SK-N-SH (cell line): ENCODE data around the gene CDK13. TPM values are rescaled to one million over a fixed set of nuclear protein-coding genes. Genes with fewer than 3 reads are reported as not detected.
"Not testable (repeated sequence)": the region's sequence is repeated elsewhere in the genome, so short reads cannot be mapped to it uniquely, and the experiment has no call there.

Source experiments
- CTCF ChIA-PET: fragments of 300-600, 350-600 bp; formaldehyde crosslinking; extraction: SDS; loops from one replicate; lab custom pipeline; 2021; lab: Yijun Ruan, JAX
- POLR2A ChIA-PET: fragments of 350-600 bp; sonication (Branson Sonifier 250); formaldehyde crosslinking; extraction: SDS; loops from one replicate; lab custom pipeline; 2020; ENCODE audit warnings: antibody characterized with exemption, inconsistent platforms; lab: Yijun Ruan, JAX
- DNase-seq: peaks from one replicate; pipeline ENCODE4 v3.0.0; 2012
- H2AFZ ChIP-seq: fragments of 200-600 bp; sonication (generic); 2 replicates; pipeline ENCODE4 v1.8.1; 2016; ENCODE audit warnings: antibody characterized with exemption, mild to moderate bottlenecking, low read depth
- H3F3A ChIP-seq: fragments of 200-600 bp; sonication (generic); replicated peaks from 2 replicates; pipeline ENCODE3; 2016; ENCODE audit warnings: antibody characterized with exemption, mild to moderate bottlenecking; ENCODE audit not compliant: insufficient read depth
- H3K27ac ChIP-seq, 2 experiments: fragments of 200-500 bp in 1 of 2; fragments of 200-600 bp in 1 of 2; sonication (Bioruptor generic) in 1 of 2; sonication (generic), shearing (Covaris generic) in 1 of 2; 2 replicates each; pipeline versions ENCODE4 v1.5.1 to v1.6.1; 2014 to 2016; ENCODE audit warnings: low read depth in 2 of 2, inconsistent platforms in 1 of 2, low read length in 1 of 2, mild to moderate bottlenecking in 1 of 2, mixed read lengths in 1 of 2
- H3K27me3 ChIP-seq: fragments of 200-600 bp; sonication (generic), shearing (Covaris generic); 2 replicates; pipeline ENCODE4 v1.6.1; 2016; ENCODE audit warnings: mixed run types; ENCODE audit not compliant: insufficient read depth
- H3K36me3 ChIP-seq, 2 experiments: fragments of 200-500 bp in 1 of 2; fragments of 200-600 bp in 1 of 2; sonication (Bioruptor generic) in 1 of 2; sonication (generic) in 1 of 2; replicated peaks in 1 of 2; 2 replicates each; pipeline versions ENCODE3 to v1.5.1; 2014 to 2016; ENCODE audit warnings: low read length in 1 of 2, mild to moderate bottlenecking in 1 of 2; ENCODE audit not compliant: insufficient read depth in 2 of 2, control insufficient read depth in 1 of 2
- H3K4me1 ChIP-seq, 2 experiments: fragments of 200-500 bp in 1 of 2; fragments of 200-600 bp in 1 of 2; sonication (Bioruptor generic) in 1 of 2; sonication (generic), shearing (Covaris generic) in 1 of 2; 2 replicates each; pipeline versions ENCODE4 v1.5.1 to v1.6.1; 2014 to 2016; ENCODE audit warnings: low read depth in 1 of 2, low read length in 1 of 2, mixed run types in 1 of 2; ENCODE audit not compliant: insufficient read depth in 2 of 2, control insufficient read depth in 1 of 2
- H3K4me2 ChIP-seq: fragments of 200-600 bp; sonication (generic), shearing (Covaris generic); 2 replicates; pipeline ENCODE4 v1.6.1; 2017; ENCODE audit warnings: mixed run types
- H3K4me3 ChIP-seq, 2 experiments: fragments of 200-500 bp in 1 of 2; fragments of 200-600 bp in 1 of 2; sonication (Bioruptor generic) in 1 of 2; sonication (generic), shearing (Covaris generic) in 1 of 2; 2 replicates each; pipeline versions ENCODE4 v1.5.1 to v1.8.1; 2014 to 2016; ENCODE audit warnings: low read depth in 2 of 2, inconsistent platforms in 1 of 2, low read length in 1 of 2, mild to moderate bottlenecking in 1 of 2, mixed read lengths in 1 of 2, moderate library complexity in 1 of 2
- H3K79me2 ChIP-seq: fragments of 200-600 bp; sonication (generic); 2 replicates; pipeline ENCODE4 v1.8.1; 2017; ENCODE audit warnings: mild to moderate bottlenecking; ENCODE audit not compliant: insufficient read depth
- H3K9ac ChIP-seq: fragments of 200-600 bp; sonication (generic); 2 replicates; pipeline ENCODE4 v1.6.1; 2017; ENCODE audit warnings: mixed run types
- H3K9me2 ChIP-seq: fragments of 200-600 bp; sonication (generic); 2 replicates; pipeline ENCODE4 v1.6.1; 2017; ENCODE audit warnings: mixed run types
- H3K9me3 ChIP-seq: fragments of 200-600 bp; sonication (generic); 2 replicates; pipeline ENCODE4 v1.6.1; 2017; ENCODE audit warnings: mixed run types, mild to moderate bottlenecking, moderate library complexity
- H4K20me1 ChIP-seq: fragments of 200-600 bp; sonication (generic); 2 replicates; pipeline ENCODE4 v1.6.1; 2017; ENCODE audit warnings: mild to moderate bottlenecking, mixed run types; ENCODE audit not compliant: insufficient read depth
- ELF1 ChIP-seq: IDR thresholded peaks from 2 replicates; pipeline ENCODE4 v1.4.0; 2012
- EZH2phosphoT487 ChIP-seq: fragments of 200-600 bp; sonication (generic); IDR thresholded peaks from 2 replicates; pipeline ENCODE4 v1.6.1; 2017; ENCODE audit warnings: low read depth, mixed run types, mild to moderate bottlenecking, antibody characterized with exemption, moderate library complexity, borderline replicate concordance
- GABPA ChIP-seq: IDR thresholded peaks from 2 replicates; pipeline ENCODE4 v1.4.0; 2012; ENCODE audit warnings: low read depth, mild to moderate bottlenecking
- GATA2 ChIP-seq: sonication (generic); formaldehyde crosslinking; IDR thresholded peaks from 2 replicates; pipeline ENCODE4 v1.5.0; 2020; ENCODE audit warnings: mild to moderate bottlenecking, missing genetic modification reagents
- IRF3 ChIP-seq: fragments of 150-350 bp; IDR thresholded peaks from 2 replicates; pipeline ENCODE4 v1.6.1; 2016; ENCODE audit warnings: mild to moderate bottlenecking, low read depth, low read length
- MXI1 ChIP-seq: IDR thresholded peaks from 2 replicates; pipeline ENCODE4 v1.6.1; 2012; ENCODE audit warnings: mild to moderate bottlenecking, low read depth, low read length, improper control_type of control experiment
- NRF1 ChIP-seq: IDR thresholded peaks from 2 replicates; pipeline ENCODE4 v1.6.1; 2012; ENCODE audit warnings: low read depth, mild to moderate bottlenecking, low read length
- POLR2AphosphoS5 ChIP-seq: IDR thresholded peaks from 2 replicates; pipeline ENCODE4 v1.6.1; 2012; ENCODE audit warnings: low read depth, low read length
- RAD21 ChIP-seq: IDR thresholded peaks from 2 replicates; pipeline ENCODE4 v1.6.1; 2012; ENCODE audit warnings: mild to moderate bottlenecking, low read length
- RXRA ChIP-seq: IDR thresholded peaks from 2 replicates; pipeline ENCODE4 v1.4.0; 2012; ENCODE audit warnings: low read depth, mild to moderate bottlenecking, borderline replicate concordance
- TCF12 ChIP-seq: IDR thresholded peaks from 2 replicates; pipeline ENCODE4 v1.4.0; 2012
- USF2 ChIP-seq: fragments of 150-350 bp; IDR thresholded peaks from 2 replicates; pipeline ENCODE4 v1.6.1; 2017; ENCODE audit warnings: antibody characterized with exemption, low read length, low read depth, borderline replicate concordance
- WGBS: methylation state at CpG from one replicate; pipeline ENCODE4 v1.1.6; 2017; ENCODE audit warnings: low lambda C conversion rate; 5-methylcytosine and 5-hydroxymethylcytosine counted together
- polyA plus RNA-seq, 3 experiments: library from polyadenylated mRNA; depleted of rRNA; stranded (reverse); fragments of >200 nt; gene quantifications; 2 replicates each; pipeline ENCODE4 v1.2.3, GENCODE V29; 2012
- TF ChIP-seq, protein P1 (sequence below): IDR thresholded peaks from 2 replicates; pipeline ENCODE4 v1.4.0; 2012; ENCODE audit warnings: low read depth, borderline replicate concordance

The CDK13 gene
- polyA plus RNA-seq, 1 of the 3 experiments (the other 2 are of a cell fraction) = 23.1 TPM

GRCh38 chr7:40138973-40139372 is 188.9 kb downstream of the CDK13 start:
- H3K79me2 ChIP-seq = peaks cover 5% of the 10 kb centered on the region
- no peaks in the 10 kb centered on the region for H3K36me3 ChIP-seq
- H3K9me2 ChIP-seq = no peaks in the 10 kb centered on the region
- H3F3A ChIP-seq = peaks cover 10% of the 10 kb centered on the region
- ChIA-PET POLR2A (no interaction called here), CTCF (no interaction called here)
- H3K4me3 ChIP-seq = no peak overlapping the region
- H4K20me1 ChIP-seq = no peaks in the 10 kb centered on the region
- TF ChIP-seq RXRA = no peak
- no peak for TF ChIP-seq MXI1
- no peak for TF ChIP-seq GABPA
- TF ChIP-seq USF2 = no peak
- no peak for TF ChIP-seq POLR2AphosphoS5
- TF ChIP-seq, protein P1, sequence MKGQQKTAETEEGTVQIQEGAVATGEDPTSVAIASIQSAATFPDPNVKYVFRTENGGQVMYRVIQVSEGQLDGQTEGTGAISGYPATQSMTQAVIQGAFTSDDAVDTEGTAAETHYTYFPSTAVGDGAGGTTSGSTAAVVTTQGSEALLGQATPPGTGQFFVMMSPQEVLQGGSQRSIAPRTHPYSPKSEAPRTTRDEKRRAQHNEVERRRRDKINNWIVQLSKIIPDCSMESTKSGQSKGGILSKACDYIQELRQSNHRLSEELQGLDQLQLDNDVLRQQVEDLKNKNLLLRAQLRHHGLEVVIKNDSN = no peak
- no peak for TF ChIP-seq NRF1
- no peak for TF ChIP-seq ELF1
- TF ChIP-seq EZH2phosphoT487 = no peak
- no peak for TF ChIP-seq GATA2 (CRISPR knock-in tag)
- TF ChIP-seq TCF12 = no peak
- no peak for TF ChIP-seq IRF3
- no peak for TF ChIP-seq RAD21
- no peak overlapping the region for H3K4me2 ChIP-seq
- no peak for DNase-seq
- no peak overlapping the region for H3K9ac ChIP-seq
- WGBS = 88% methylated on average over 5 of the region's 5 CpGs
- no peak overlapping the region for H3K27ac ChIP-seq
- H3K9me3 ChIP-seq = 0 out of 2 replicates have a peak, but pooled peaks cover 3% of the 10 kb centered on the region
- no peaks in the 10 kb centered on the region for H3K27me3 ChIP-seq
- no peaks in the 10 kb centered on the region for H3K4me1 ChIP-seq
- no peak overlapping the region for H2AFZ ChIP-seq

DNA sequence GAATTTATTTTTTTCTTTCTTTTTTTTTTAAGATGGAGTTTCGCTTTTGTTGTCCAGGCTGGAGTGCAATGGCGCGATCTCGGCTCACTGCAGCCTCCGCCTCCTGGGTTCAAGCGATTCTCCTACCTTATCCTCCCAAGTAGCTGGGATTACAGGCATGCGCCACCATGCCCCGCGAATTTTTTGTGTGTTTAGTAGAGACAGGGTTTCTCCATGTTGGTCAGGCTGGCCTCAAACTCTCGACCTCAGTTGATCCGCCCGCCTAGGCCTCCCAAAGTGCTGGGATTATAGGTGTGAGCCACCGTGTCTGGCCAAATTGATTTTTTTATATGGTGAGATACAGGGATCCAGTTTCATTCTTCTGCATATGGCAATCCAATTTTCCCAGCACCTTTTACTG is 189.8 kb downstream of the CDK13 start:
- POLR2A ChIA-PET, DNase-seq, CTCF ChIA-PET: not testable (repeated sequence)

DNA sequence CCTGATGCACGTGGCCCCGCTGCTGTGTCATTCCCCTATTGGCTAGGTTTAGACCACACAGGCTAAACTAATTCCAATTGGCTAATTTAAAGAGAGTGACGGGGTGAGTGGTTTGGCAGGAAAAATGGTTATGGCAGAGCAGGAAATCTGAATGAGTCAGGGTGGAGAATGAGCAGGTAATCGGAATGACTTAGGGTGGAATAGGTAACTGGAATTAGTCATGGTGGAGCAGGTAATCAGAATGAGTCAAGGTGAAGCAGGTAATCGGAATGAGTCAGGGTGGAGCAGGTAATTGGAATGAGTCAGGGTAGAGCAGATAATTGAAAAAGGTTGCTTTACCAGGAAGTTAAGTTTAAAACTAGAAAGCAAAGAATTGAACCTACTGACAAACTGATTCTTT is 191.9 kb downstream of the CDK13 start:
- DNase-seq, POLR2A ChIA-PET, H3K27ac ChIP-seq, H3K79me2 ChIP-seq, H3K9me3 ChIP-seq, H3K4me1 ChIP-seq, H3K27me3 ChIP-seq, H2AFZ ChIP-seq, H3K36me3 ChIP-seq, H3K4me3 ChIP-seq, H3F3A ChIP-seq, H3K4me2 ChIP-seq, H3K9me2 ChIP-seq, H3K9ac ChIP-seq, H4K20me1 ChIP-seq: not testable (repeated sequence)
- WGBS = 81% methylated on average over 5 of the region's 5 CpGs
- CTCF ChIA-PET = interaction anchor here (0.8 kb wide), 1 partner anchor 25 kb away, joined by 3 read pairs; no protein-coding TSS in a partner anchor

More for the DNA sequence above, 189.8 kb downstream of the CDK13 start:
- not testable (repeated sequence) for H3K4me3 ChIP-seq, H3K9ac ChIP-seq, H3K27ac ChIP-seq, H4K20me1 ChIP-seq, H3F3A ChIP-seq, H3K36me3 ChIP-seq, H3K9me3 ChIP-seq, H3K4me2 ChIP-seq, H3K79me2 ChIP-seq, H2AFZ ChIP-seq, H3K4me1 ChIP-seq, H3K27me3 ChIP-seq, H3K9me2 ChIP-seq
- 95% methylated on average over 13 of the region's 13 CpGs for WGBS

GRCh38 chr7:40145596-40146130 is 195.6 kb downstream of the CDK13 start:
- H3K9me3 ChIP-seq, H3K9ac ChIP-seq, DNase-seq, CTCF ChIA-PET, H3K27ac ChIP-seq, H4K20me1 ChIP-seq, H3K4me3 ChIP-seq, POLR2A ChIA-PET, H3K4me2 ChIP-seq, H2AFZ ChIP-seq, H3K36me3 ChIP-seq, H3K79me2 ChIP-seq, H3K4me1 ChIP-seq, H3F3A ChIP-seq, H3K9me2 ChIP-seq, H3K27me3 ChIP-seq: not testable (repeated sequence)
- WGBS = 73% methylated on average over 3 of the region's 3 CpGs
